ENCODE measurements around the gene RYR2.

RYR2 gene

DNA sequence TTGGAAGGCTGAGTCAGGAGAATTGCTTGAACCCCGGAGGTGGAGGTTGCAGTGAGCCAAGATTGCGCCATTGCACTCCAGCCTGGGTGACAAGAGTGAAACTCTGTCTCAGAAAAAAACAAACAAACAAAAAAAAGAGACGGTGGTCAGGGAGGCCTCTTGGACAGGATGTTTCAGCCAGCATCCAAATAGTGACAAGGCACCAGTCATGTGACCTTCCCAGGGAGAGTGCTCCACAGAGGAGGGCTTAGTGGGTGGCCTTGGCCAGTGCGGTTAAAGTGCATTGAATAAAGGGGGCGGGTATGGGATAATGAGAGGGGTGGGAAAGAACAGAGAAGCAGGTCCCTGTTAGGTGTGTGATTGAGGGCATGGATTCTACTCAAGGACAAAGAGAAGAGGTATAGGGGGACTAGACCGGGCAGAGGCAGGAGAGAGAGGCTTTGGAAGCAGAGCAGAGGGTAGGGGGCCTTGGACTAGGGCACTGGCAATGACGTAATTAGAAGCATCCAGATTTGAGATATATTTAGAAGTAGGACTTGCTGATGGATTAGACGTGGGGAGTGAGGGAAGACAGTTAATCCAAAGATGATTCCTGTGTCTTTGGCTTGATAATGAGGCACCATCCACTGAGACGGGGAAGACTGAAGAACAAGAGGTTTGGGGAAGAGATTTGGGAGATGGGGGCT is 12.0 kb upstream of the RYR2 start:
- DNase-seq (ENCODE audit: low read depth) = no peak
- TF ChIP-seq, protein P1, sequence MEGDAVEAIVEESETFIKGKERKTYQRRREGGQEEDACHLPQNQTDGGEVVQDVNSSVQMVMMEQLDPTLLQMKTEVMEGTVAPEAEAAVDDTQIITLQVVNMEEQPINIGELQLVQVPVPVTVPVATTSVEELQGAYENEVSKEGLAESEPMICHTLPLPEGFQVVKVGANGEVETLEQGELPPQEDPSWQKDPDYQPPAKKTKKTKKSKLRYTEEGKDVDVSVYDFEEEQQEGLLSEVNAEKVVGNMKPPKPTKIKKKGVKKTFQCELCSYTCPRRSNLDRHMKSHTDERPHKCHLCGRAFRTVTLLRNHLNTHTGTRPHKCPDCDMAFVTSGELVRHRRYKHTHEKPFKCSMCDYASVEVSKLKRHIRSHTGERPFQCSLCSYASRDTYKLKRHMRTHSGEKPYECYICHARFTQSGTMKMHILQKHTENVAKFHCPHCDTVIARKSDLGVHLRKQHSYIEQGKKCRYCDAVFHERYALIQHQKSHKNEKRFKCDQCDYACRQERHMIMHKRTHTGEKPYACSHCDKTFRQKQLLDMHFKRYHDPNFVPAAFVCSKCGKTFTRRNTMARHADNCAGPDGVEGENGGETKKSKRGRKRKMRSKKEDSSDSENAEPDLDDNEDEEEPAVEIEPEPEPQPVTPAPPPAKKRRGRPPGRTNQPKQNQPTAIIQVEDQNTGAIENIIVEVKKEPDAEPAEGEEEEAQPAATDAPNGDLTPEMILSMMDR (IDR thresholded peaks at IDR 0.05; ENCODE audit: insufficient read depth, low read depth, low read length, missing control alignments) = no peak
- H3K4me3 ChIP-seq (ENCODE audit: low read depth, low read length) = no peak overlapping the region

DNA sequence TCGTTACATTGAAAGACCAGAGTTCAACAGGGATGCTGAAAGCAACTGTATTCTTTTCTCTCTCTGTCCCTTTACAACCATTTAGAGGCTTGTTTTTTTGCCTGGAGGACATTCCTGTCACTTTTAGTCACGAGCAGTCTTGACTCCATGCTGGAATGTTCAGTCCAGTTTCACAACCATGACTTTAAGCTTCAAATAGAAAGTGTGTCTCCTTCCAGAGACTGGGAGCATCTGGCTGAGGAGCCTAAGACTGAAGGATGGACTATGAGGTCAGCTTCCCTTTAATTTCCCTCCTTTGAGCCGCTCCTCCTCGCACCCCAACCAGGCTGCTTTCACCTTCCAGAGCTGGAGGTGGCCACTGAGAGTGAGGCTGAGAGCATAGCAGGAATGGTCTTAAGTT is 10.5 kb upstream of the RYR2 start:
- TF ChIP-seq, protein P1 (IDR thresholded peaks at IDR 0.05; ENCODE audit: insufficient read depth, low read depth, low read length, missing control alignments) = no peak
- DNase-seq (ENCODE audit: low read depth) = no peak
- no peak overlapping the region for H3K4me3 ChIP-seq (ENCODE audit: low read depth, low read length)

DNA sequence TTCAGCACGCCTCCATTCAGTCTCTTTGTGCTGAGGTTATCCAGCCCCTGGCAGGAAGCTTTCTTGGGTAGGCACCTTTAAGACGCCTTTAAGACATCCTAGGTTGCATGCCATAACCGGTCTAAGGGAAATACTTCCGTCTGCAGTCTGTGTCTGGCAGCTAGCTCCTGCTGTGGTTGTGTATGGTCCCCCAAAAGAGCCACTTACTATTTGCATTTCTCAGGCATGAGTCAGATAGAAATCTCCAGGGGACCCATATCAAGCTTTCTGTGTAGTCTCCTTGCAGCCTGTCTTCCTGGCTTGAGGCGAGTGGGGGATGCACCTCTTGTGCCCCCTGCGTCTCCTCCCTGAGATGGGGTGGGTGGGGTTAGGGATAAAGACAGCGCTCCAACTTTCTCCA is 10.0 kb upstream of the RYR2 start:
- TF ChIP-seq, protein P1 (IDR thresholded peaks at IDR 0.05; ENCODE audit: insufficient read depth, low read depth, low read length, missing control alignments) = no peak
- H3K4me3 ChIP-seq (ENCODE audit: low read depth, low read length) = no peak overlapping the region
- peak; percentile 48 for DNase-seq (ENCODE audit: low read depth)

DNA sequence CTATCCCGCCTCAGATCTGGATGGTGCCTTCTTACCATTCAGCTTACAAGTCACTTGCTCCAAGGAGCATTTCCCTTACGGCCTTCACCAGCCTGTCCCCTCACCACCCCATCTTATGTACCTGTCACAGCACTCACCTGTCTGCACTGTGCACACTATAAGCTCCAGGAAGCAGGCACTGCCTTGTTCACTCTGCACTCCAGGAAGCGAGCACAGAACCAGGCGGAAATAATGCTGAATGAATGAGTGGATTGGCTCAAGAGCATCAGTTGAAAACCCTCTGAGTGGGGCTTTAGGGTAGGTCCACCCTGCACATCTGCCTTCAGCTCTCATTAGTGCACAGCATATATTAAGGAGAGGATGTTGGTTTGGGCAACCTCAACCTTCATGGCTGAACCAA is 8.9 kb upstream of the RYR2 start:
- TF ChIP-seq, protein P1 (IDR thresholded peaks at IDR 0.05; ENCODE audit: insufficient read depth, low read depth, low read length, missing control alignments) = no peak
- H3K4me3 ChIP-seq (ENCODE audit: low read depth, low read length) = no peak overlapping the region
- no peak for DNase-seq (ENCODE audit: low read depth)

DNA sequence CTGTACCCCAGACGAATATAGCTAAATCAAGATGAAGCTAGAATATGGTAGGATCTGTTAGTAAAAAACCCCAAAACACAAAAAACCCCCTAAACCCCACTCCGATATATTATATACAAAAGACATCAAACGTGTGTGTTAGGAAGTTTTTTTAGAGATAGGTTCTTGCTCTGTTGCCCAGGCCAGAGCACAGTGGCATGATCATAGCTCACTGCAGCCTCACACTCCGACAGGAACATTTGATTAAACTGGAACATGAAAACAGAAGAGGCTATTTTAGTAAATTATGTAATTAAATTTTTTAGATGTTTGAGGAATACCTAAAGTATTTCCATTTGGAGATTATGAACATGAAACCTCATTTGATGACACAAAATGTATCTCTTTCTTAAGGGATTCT is 8.2 kb upstream of the RYR2 start:
- H3K4me3 ChIP-seq (ENCODE audit: low read depth, low read length) = no peak overlapping the region
- DNase-seq (ENCODE audit: low read depth) = no peak
- TF ChIP-seq, protein P1 (IDR thresholded peaks at IDR 0.05; ENCODE audit: insufficient read depth, low read depth, low read length, missing control alignments) = no peak

DNA sequence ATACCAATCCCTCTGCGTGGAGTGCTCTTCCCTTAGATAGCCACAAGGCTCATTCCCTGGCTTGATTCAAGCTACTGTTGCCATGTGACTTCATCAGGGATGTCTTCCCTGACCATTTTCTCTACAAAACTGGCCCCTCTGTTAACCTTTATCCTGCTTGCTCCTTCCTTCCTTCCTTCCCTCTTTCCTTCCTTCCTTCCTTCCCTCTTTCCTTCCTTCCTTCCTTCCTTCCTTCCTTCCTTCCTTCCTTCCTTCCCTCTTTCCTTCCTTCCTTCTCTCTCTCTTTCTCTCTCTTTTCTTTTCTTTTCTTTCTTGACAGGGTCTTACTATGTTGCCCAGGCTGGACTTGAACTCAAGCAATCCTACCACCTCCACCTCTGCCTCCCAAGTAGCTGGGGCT is 6.2 kb upstream of the RYR2 start:
- no peak overlapping the region for H3K4me3 ChIP-seq (ENCODE audit: low read depth, low read length)
- DNase-seq (ENCODE audit: low read depth) = no peak
- TF ChIP-seq, protein P1 (IDR thresholded peaks at IDR 0.05; ENCODE audit: insufficient read depth, low read depth, low read length, missing control alignments) = no peak

DNA sequence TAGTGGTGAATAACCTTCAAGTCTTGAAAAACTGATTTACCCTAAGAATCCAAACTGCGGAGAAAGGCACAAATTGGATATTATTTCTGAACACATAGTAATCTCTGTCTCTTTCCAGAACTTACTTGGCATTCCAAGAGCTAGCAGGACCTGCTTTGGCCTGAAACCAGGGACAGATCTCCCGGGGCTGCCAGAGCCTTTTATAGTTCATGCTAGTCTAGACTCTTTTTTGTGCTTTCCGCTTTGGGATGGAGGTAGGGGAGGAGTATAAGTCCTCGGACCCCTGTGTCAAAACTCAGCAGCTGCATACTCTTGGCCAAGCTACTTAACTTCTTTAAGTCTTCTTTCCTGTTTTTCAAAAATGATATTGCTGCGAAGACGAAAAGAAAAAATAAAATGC is 3.8 kb upstream of the RYR2 start:
- no peak overlapping the region for H3K4me3 ChIP-seq (ENCODE audit: low read depth, low read length)
- DNase-seq (ENCODE audit: low read depth) = no peak
- TF ChIP-seq, protein P1 (IDR thresholded peaks at IDR 0.05; ENCODE audit: insufficient read depth, low read depth, low read length, missing control alignments) = no peak
